Astrocyte of the hippocampus (primary cell): ENCODE measurements around the gene LDHB.
"Not testable (repeated sequence)": the region's sequence is repeated elsewhere in the genome, so short reads cannot be mapped to it uniquely, and the experiment has no call there.

Experiments
- DNase-seq: peaks from one replicate; pipeline ENCODE4 v3.0.0; 2011; ENCODE audit warnings: low read depth, low spot score

LDHB gene

DNA sequence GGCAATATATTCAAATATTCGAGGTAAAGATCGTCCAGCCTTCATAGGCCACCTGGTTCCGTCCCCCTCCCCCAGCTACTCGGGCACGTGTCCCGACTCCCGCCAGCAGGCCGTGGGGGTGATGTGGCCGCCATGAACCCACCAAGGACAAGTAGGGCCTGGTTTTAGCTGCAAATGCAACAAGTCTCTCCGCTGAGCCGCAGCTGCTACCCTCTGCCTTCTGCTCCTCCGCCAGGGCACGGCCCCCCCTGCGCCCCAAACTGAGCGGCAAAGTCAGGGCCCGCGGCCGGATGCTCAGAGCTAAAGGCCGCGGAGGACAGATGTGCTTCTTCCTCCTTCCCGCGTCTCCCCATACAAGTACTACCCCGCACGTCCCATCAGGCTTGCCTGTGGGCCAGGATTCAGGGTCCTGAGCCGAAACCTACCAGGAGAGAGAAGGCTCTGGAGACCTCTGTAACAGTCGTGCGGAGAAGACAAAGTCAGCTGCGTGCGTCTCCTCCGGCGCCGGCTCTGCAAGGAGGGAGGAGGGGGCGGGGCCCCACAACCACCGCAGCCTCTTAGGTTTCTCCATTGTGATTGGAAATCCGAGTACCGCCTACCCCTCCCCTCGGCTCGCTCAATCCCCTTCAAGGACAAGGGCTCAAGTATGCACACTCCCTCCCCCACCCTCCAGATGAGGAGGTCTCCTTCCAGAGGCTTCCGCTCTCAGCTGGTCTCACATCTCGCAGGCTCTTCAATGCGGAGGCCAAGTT, at the start of gene LDHB:
Gene LDHB (minus strand): TSS at position 517 of the 752 bp plus-strand sequence. CDS start 3,171 bp downstream, outside the sequence.
- peak; percentile 98 for DNase-seq

DNA sequence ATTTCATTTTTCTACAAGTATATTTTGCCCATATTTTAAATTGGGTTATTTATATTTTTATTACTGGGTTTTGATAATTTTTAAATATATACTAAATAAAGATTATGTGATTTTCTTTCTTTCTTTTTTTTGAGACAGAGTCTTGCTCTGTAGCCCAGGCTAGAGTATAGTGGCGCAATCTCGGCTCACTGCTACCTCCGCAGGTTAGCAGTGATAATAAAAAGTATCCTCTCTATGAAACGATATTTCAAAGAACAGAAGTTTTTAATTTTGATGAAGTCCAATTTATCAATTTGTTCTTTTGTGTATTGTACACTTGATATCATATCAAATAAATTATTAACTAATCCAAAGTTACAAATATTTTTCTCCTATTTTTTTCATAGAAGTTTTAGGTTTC, 47.2 kb upstream of the LDHB start:
- no peak for DNase-seq

DNA sequence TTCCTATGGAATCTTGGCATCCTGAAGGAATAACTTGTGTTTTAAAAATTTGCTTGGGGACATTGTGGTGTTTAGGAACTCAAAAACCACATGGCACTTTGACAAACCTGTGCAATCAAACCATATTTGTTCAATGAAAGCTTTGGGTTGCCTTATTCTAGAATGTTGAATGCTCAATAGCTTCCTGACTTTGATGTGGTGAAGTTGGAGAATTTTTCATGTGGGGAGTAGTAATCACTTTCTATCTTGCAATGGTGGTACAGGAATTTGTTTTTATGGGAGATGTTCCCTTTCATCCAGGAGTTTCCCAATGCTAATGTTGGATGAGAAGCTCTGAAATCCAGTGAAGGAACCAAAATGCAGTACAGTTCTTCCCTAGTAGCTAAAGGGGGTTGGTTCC, 42.2 kb upstream of the LDHB start:
- DNase-seq, result peak; percentile 20

DNA sequence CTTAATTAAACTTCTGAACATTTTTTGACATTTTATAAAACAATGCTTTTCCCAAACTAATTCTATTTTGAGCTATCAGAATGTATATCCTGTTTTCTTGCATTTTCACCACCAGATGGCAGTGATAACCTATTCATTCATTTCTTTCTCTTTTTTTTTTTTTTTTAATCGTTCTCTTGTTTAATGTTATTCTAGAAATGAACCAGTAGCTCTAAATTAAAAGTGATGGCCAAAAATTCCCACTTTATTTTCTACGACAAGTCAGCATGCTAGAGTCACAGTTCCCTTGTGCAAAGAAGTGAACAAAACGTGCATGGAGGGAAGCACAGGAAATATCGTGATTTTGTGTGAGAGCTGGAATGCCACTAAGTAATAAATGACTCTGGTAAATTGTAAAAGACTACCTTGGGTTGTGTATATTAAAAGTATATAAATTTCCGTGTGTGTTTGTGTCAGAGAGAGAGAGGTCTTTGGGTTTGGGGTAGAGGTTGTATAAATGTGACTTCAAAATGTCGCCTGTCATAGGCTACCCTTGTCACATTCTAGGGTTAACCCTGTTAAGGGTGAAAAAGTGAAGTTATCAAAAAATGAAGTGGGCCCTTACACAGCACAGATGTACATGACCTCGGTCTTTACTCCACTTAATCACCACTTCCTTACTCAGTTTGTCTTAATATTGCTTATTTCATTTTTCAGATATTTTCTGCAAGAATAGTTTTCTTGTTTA, 40.4 kb upstream of the LDHB start:
- DNase-seq, result peak; percentile 48

DNA sequence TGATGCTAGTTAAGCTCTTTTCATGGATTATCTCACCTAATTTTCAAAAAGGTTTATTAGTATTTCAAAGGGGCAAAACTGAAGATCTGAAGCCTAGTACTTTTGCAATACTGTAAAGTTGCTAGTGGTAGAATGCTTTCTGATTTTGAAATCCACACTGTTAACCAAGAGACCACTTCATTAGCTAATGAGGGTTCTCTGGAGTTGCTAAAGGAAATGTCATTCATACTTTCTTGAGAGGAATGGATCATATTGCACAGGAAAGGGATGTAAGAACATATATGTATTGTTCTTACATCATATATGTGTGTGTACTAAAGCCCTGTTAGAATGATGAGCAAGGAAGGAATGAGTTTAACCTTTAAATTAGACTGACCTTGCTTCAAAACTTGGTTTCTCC, 39.0 kb upstream of the LDHB start:
- no peak for DNase-seq

DNA sequence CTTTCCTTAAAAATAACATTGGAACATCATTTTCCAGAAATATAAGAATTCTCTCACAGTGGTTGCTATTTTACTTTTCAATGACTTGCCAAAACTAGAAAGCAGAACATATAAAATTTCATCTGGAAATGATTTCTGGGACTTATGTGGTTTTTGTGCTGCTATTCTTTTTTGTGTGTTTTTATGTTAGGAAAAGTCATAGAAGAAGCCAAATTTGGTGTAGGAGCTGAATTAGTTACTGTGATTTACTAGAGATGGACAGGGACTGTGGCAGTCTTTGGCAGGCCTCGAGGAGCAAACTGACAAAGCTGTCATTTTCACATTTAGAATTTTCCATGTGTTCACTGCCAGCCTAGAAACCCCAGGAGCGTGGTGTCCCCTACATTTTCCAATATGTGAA, 38.3 kb upstream of the LDHB start:
- no peak for DNase-seq

DNA sequence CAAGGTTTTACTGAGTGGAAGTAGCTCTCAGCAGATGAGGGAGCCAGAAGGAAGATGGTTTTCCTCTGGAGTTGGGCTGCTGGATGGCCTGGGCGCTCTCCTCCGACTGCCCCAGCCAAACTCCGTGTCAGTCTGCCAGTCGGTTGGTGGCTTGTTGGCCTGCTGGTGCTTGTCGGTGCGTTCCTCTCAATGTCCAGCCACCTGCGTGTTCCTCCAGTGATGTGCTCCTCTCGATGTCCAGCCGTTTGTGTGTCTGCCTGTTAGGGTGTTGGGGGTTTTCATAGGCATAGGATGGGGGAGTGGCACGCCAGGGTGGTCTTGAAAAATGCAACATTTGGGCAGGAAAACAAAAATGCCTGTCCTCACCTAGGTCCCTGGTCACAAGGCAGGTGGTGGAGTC, 37.0 kb upstream of the LDHB start:
- DNase-seq, result no peak

DNA sequence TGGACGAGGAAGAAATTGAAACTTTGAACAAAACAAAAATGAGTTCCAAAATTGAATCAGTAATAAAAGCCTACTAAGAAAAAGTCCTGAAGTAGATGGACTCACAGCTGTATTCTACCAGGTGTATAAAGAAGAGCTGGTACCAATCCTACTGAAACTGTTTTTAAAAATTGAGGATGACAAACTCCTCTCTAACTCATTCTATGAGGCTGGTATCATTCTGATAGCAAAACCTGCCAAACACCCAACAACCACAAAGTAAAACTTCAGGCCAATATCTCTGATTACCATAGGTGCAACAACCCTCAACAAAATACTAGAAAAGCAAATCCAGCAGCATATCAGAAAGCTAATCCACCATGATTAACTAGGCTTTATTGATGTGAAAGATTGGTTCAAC, 33.9 kb upstream of the LDHB start:
- no peak for DNase-seq

DNA sequence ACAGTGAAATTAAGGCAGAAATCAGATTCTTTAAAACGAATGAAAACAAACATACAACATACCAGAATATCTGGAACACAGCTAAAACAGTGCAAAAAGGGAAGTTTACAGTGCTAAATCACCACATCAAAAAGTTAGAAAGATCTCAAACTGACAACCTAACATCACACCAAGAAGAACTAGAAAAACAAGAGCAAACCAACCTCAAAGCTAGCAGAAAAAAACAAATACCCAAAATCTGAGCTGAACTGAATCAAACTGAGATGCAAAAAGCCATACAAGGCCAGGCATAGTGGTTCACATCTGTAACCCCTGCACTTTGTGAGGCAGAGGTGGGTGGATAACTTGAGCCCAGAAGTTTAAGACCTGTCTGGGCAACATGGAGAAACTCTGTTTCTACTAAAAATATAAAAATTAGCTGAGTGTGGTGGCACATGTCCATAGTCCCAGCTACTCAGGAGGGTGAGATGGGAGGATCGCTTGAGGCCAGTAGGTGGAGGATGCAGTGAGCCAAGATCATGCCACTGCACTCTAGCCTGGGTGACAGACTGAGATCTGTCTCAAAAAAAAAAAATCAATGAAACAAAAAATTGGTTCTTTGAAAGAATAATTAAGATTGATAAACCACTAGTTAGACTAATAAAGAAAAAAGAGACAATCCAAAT, 33.2 kb upstream of the LDHB start:
- DNase-seq, result no peak

DNA sequence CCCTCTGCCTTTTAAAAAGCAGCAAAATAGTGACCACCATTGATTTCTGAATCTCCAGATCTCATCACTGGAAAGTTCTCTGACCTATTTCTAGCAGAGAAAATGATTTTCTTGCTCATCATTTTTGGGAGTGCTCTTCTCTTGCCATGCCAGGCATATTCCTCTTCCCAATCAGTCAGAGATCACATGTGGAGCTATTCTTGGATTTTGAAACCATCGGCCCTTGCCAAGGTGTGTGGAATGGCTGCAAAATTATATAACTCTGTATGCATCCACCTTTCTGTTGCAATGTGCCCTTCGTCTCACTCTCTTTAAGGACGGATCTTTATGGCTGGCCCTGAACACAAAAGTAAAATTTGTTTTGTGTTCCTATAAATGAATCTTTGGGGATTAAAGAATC, 25.5 kb upstream of the LDHB start:
- no peak for DNase-seq

DNA sequence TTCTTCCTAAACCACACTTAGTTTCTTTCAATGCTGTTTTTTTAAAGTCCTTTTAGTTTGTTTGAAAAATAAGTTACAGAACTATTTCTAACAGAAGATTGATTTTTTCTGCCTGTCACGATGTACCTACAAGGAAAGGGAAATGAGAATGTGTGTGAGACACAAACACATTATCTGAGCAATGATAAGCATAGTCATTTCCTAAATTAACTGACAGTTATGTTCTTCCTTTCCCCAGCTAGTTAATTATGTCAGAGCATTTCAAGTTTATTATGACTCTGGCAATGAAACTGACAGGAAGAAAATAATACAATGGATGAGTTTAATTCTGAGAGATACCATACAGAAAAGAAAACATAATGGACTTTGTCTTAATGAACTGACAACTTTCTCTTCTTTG, 21.3 kb upstream of the LDHB start:
- no peak for DNase-seq

DNA sequence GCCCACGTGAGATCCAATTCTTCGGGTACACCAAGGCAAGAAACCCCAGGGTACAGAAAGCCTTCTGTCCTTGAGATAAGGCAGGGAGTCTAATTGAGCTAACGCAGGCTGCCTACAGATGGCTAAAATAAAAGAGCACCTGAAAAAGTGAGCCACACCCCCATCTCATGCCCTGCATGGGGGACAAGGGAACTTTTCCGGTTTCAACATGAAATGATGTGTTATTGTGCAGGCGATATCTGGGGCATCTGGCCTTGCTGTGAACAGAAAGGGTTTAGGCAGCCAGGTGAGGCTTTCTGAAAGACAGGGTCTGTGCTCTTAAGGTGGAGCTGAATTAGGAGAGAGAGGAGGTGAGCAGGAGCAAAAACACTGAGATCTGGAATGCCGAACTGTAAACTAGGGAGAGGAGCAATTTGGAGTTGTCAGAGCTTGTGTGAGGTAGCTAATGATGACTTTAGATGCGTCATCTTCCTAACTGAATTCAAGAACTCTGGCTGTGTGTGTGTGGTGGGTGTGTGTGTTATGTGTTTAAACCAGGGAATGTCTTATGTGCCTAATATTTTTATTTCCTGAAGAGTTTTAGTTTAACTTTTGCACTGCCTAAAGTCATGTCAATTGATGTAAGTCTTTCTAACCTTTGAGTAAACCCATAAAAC, 20.1 kb upstream of the LDHB start:
- DNase-seq, result no peak

DNA sequence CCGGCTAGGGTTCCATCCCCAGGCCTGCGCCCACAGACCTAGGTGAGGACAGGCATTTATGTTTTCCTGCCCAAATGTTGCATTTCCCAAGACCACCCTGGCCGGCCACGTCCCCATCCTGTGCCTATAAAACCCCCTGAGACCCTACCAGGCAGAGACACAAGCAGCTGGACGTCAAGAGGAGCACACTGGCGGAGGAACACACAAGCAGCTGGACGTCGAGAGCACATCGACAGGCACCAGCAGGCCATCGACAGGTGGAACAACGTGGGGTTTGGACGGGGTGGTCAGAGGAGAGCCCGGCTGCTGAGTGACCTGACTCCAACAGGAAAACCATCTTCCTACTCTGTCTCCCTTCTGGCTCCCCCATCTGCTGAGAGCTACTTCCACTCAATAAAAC, 19.6 kb upstream of the LDHB start:
- no peak for DNase-seq

DNA sequence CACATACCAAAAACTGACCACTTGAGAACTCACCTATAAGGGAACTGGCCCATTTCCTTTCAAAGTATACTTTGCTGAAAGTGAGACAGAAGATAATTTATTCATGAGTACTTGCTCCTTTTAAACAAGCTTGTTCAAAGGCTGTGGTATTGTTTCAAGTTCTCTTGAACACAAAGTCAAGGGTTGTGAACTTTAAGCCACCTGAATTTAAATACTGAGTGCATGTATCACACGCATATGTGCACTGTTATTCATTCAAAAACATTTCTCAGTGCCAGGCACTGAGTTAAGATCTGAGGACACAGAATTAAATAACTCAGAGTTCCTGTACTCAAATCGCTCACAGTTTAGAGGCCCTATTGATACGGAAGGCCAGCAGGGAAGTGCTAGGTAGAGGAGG, 19.1 kb upstream of the LDHB start:
- no peak for DNase-seq

DNA sequence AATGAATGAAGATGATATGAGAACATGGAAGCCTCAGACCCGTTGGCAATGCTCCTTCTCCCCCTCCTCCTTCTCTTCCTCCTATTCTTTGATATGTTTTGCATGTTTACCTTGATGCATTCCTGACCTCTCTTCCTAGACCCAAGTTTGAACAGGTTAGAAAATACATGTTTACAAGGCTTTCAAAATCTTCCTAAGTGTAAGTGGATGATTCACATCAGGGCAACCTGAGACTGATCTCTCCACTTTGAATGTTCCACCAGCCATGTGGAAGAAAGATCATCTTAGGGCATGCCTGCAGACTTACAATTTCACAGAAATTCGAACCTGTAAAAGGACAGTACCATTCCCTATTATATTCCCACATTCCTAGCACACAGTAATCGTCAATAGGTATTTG, 18.0 kb upstream of the LDHB start:
- DNase-seq, result no peak

DNA sequence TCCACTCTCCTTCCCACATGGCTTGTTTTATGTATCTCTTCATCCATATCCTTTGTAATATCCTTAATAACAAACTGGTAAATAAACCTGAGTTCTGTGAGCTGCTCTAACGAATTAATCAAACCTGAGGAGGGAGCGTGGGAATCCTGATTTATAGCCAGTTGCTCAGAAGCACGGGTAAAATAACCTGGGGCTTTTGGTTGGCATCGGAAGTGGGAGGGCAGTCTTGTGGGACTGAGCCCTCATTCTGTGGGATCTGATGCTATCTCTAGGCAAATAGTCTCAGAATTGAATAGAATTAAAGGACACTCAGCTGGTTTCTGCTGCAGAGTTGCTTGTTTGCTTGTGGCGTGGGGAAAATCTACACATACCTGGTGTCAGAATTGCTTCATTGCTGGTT, 17.5 kb upstream of the LDHB start:
- no peak for DNase-seq

DNA sequence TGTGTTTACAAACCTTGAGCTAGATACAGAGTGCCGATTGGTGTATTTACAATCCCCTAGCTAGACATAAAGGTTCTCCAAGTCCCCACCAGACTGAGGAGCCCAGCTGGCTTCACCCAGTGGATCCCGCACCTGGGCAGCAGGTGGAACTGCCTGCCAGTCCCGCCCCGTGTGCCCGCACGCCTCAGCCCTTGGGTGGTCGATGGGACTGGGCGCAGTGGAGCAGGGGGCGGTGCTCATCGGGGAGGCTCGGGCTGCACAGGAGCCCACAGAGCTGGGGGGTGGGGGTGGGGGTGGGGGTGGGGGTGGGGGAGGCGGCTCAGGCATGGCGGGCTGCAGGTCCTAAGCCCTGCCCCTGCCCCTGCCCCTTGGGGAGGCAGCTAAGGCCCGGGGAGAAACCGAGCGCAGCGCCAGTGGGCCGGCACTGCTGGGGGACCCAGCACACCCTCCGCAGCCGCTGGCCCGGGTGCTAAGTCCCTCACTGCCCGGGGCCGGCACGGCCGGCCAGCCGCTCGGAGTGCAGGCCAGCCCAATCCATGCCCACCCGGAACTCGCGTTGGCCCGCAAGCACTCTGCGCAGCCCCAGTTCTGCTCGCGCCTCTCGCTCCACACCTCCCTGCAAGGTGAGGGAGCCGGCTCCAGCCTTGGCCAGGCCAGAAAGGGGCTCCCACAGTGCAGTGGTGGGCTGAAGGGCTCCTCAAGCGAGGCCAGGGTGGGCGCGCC, 16.3 kb upstream of the LDHB start:
- not testable (repeated sequence) for DNase-seq

DNA sequence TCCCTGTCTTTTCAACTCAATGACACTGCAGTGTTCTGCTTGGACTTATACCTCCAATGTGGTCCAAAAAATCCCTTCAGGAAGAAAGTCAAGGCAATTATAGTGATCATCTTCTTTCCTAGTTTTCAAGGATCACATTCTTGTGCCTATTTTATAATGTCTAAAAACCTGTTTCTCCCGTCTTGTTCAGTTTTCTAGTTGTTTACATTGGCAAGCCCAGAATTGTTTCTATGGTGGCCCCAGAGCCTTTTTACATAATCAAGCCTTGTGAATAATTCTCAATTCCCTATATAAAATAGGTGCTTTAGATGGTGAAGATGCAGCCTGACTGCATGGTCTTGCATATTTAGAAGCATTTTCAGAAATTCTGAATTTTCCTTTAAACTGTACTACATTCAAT, 14.5 kb upstream of the LDHB start:
- DNase-seq, result no peak

DNA sequence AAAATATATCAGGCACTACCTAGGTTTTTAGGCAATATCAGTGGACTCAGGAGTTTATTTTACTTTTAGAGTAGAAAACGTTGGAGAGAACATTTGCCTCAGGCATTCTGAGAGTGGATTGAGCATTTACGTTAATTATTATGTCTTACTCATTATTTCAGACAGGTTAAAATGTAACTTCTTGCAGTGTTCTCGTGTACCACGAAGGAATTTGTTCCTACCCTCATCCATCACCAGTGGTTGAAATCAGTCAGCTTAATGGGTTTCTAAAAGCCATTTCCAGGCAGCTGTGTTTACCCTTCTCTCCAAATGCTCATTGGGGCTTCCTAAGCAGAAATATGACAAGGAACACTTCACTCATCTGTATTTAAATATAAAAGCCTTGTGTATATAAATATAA, 9.1 kb upstream of the LDHB start:
- DNase-seq, result no peak

DNA sequence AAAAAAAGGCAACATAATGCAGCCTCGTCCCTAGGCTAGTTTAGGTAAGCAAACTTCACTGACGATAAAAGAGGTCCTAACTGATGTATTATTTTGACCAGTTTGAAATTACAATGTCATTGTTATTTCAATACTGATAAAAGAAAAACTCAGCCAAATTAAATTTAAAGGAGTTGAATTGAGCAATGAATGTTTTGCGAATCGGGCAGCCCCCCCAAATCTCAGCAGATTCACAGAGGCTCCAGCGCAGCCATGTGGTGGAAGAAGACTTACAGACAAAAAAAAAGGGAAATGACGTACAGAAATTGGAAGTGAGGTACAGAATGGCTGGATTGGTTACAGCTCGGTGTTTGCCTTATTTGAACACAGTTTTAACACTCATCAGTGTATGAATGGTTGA, 8.2 kb upstream of the LDHB start:
- DNase-seq, result no peak

DNA sequence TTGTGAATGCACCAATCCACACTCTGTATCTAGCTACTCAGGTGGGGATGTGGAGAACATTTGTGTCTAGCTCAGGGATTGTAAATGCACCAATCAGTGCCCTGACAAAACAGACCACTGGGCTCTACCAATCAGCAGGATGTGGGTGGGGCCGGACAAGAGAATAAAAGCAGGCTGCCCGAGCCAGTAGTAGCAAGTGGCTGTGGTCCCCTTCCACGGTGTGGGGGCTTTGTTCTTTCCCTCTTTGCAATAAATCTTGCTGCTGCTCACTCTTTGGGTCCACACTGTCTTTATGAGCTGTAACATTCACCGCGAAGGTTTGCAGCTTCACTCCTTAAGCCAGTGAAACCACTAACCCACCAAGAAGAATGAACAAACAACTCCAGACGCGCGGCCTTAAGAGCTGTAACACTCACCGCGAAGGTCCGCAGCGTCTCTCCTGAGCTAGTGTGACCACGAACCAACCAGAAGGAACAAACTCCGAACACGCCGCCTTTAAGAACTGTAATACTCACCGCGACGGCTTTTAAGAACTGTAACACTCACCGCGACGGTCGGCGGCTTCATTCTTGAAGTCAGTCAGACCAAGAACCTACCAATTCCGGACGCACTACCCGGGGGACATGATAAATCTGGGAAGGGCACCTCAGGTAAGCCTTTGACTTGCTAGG, 4.6 kb upstream of the LDHB start:
- DNase-seq, result no peak
